Right lobe of liver (tissue), 4 donors: Measurements from ENCODE around the gene NR2C2AP.

Experiments
- POLR2A ChIP-seq: fragments of 450-650 bp; IDR thresholded peaks from one replicate; pipeline ENCODE4 v1.6.1; 2017; ENCODE audit warnings: antibody characterized with exemption, mild to moderate bottlenecking
- TF ChIP-seq, protein P1 (sequence below), 4 donors: fragments of 200-600 bp in 3 of 4; fragments of 450-650 bp in 1 of 4; IDR thresholded peaks; one replicate each; pipeline versions ENCODE4 v1.5.1 to v1.8.0; 2016 to 2022; ENCODE audit warnings: antibody characterized with exemption in 4 of 4, mild to moderate bottlenecking in 2 of 4
- donor health status: DM: no; HTN: no; CAD: no.
- donor health status: DM: no; HTN: no; CAD: no.
- donor health status: DM: no; HTN: yes; CAD: no.

DNA sequence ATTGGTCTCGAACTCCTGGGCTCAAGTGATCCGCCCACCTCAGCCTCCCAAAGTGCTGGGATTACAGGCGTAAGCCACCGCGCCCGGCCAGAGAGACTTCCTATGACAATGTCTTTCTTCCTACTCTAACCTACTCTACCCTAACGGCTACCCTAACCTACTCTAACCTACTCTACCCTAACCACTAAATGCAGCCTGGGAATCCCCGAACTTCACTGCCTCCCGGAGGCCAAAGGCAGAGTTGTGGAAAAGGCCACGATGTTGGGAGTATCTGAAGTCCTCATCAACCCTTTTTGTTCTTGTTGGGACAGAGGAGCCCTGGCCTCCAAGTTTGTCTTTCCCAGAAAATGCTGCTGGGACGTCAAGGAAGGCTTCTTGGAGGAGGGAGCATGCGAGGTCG, 967 bp upstream of the NR2C2AP start:
- TF ChIP-seq, protein P1, sequence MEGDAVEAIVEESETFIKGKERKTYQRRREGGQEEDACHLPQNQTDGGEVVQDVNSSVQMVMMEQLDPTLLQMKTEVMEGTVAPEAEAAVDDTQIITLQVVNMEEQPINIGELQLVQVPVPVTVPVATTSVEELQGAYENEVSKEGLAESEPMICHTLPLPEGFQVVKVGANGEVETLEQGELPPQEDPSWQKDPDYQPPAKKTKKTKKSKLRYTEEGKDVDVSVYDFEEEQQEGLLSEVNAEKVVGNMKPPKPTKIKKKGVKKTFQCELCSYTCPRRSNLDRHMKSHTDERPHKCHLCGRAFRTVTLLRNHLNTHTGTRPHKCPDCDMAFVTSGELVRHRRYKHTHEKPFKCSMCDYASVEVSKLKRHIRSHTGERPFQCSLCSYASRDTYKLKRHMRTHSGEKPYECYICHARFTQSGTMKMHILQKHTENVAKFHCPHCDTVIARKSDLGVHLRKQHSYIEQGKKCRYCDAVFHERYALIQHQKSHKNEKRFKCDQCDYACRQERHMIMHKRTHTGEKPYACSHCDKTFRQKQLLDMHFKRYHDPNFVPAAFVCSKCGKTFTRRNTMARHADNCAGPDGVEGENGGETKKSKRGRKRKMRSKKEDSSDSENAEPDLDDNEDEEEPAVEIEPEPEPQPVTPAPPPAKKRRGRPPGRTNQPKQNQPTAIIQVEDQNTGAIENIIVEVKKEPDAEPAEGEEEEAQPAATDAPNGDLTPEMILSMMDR (IDR thresholded peaks at IDR 0.05), result no peak
- no peak for TF ChIP-seq POLR2A
